A549 (cell line): ENCODE measurements around the gene RNU1-4.
"Not testable (repeated sequence)": the region's sequence is repeated elsewhere in the genome, so short reads cannot be mapped to it uniquely, and the experiment has no call there.

Experiments used
- CTCF ChIP-seq: fragments of >200 bp; sonication (Bioruptor Twin); formaldehyde crosslinking; IDR thresholded peaks from 3 replicates; pipeline ENCODE4 v1.5.1; 2016
- HMGXB4 ChIP-seq: fragments of 250-450 bp; sonication (Bioruptor Pico); IDR thresholded peaks from 2 replicates; pipeline ENCODE4 v1.5.0; 2021; ENCODE audit warnings: mild to moderate bottlenecking, moderate library complexity, borderline replicate concordance
- RFX5 ChIP-seq: fragments of 450-650 bp; IDR thresholded peaks from 2 replicates; pipeline ENCODE4 v1.7.1; 2014; ENCODE audit warnings: antibody characterized with exemption, mild to moderate bottlenecking, moderate library complexity
- TF ChIP-seq, protein P1 (sequence below): fragments of 250-450 bp; sonication (Bioruptor Pico); IDR thresholded peaks from 2 replicates; pipeline ENCODE4 v1.5.0; 2020; ENCODE audit warnings: low read depth, mild to moderate bottlenecking, moderate library complexity
- TF ChIP-seq, protein P2 (sequence below): fragments of 200-600 bp; sonication (generic); IDR thresholded peaks from 2 replicates; pipeline ENCODE4 v1.6.1; 2016; ENCODE audit warnings: antibody characterized with exemption, mild to moderate bottlenecking, moderate library complexity
- TF ChIP-seq, protein P3 (sequence below): IDR thresholded peaks from 2 replicates; pipeline ENCODE4 v1.6.1; 2012

GRCh38 chr1:16777821-16778220 is 37.5 kb downstream of the RNU1-4 start:
- TF ChIP-seq, protein P1, sequence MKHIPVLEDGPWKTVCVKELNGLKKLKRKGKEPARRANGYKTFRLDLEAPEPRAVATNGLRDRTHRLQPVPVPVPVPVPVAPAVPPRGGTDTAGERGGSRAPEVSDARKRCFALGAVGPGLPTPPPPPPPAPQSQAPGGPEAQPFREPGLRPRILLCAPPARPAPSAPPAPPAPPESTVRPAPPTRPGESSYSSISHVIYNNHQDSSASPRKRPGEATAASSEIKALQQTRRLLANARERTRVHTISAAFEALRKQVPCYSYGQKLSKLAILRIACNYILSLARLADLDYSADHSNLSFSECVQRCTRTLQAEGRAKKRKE (CRISPR knock-in tag): not testable (repeated sequence)
- TF ChIP-seq, protein P2, sequence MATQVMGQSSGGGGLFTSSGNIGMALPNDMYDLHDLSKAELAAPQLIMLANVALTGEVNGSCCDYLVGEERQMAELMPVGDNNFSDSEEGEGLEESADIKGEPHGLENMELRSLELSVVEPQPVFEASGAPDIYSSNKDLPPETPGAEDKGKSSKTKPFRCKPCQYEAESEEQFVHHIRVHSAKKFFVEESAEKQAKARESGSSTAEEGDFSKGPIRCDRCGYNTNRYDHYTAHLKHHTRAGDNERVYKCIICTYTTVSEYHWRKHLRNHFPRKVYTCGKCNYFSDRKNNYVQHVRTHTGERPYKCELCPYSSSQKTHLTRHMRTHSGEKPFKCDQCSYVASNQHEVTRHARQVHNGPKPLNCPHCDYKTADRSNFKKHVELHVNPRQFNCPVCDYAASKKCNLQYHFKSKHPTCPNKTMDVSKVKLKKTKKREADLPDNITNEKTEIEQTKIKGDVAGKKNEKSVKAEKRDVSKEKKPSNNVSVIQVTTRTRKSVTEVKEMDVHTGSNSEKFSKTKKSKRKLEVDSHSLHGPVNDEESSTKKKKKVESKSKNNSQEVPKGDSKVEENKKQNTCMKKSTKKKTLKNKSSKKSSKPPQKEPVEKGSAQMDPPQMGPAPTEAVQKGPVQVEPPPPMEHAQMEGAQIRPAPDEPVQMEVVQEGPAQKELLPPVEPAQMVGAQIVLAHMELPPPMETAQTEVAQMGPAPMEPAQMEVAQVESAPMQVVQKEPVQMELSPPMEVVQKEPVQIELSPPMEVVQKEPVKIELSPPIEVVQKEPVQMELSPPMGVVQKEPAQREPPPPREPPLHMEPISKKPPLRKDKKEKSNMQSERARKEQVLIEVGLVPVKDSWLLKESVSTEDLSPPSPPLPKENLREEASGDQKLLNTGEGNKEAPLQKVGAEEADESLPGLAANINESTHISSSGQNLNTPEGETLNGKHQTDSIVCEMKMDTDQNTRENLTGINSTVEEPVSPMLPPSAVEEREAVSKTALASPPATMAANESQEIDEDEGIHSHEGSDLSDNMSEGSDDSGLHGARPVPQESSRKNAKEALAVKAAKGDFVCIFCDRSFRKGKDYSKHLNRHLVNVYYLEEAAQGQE: not testable (repeated sequence)
- not testable (repeated sequence) for TF ChIP-seq HMGXB4 (CRISPR knock-in tag); CTCF; RFX5
- TF ChIP-seq, protein P3, sequence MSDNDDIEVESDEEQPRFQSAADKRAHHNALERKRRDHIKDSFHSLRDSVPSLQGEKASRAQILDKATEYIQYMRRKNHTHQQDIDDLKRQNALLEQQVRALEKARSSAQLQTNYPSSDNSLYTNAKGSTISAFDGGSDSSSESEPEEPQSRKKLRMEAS: not testable (repeated sequence)
